ENCODE data around the gene HDAC9. TPM values are rescaled to one million over a fixed set of nuclear protein-coding genes. Genes with fewer than 3 reads are reported as not detected.
A peak's percentile ranks its signal among the peaks of the same experiment; 100 is the strongest.

HDAC9 gene
- total RNA-seq, 2 donors from 2014 or later, result 1.5 to 4.0 TPM

DNA sequence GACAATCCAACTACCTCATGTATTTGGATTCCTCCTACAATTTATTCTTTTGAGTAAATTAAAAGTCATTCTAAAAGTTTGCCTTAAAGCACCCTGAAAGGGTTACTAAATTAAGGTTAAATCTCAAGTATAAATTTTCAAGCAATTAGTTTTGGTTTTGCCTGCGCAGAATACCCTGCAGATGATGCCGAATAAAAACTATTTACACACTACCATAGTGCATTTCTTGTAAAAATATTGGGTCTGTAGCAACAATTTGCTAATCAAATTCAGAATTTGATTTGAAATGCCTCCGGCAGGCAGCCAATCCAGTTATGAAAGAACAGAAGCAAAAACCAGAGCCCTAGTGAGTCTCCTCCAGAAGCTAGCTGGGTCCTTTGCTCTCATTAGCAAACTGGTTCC lies 499.7 kb downstream of the HDAC9 start:
- 94% methylated on average over 3 of the region's 3 CpGs; no CpG with 5 or more reads in 1 of the 2 experiments for WGBS, 2 experiments (ENCODE audit: insufficient coverage in 1 of 2, insufficient read length in 1 of 2)
- Histone ChIP-seq H3K27ac (ENCODE audit: low read depth, low read length) (no peak overlapping the region), H3K27me3 (ENCODE audit: control insufficient read depth, insufficient read depth, low read length, poor library complexity, severe bottlenecking) (no peaks in the 10 kb centered on the region), H3K4me1 (ENCODE audit: control insufficient read depth, insufficient read depth, low read length) (no peaks in the 10 kb centered on the region), H3K4me3 (ENCODE audit: low read length) (no peak overlapping the region), H3K9ac (ENCODE audit: extremely low read depth, low read length, poor library complexity, severe bottlenecking) (no peak overlapping the region), H3K9me3 (ENCODE audit: control insufficient read depth, low read length) (no peaks in the 10 kb centered on the region), H3K36me3 (ENCODE audit: control insufficient read depth, insufficient read depth, low read length) (no peaks in the 10 kb centered on the region)
- Mint-ChIP-seq H3K9me3 (peaks cover 8% of the 10 kb centered on the region), H3K4me3 (no peak overlapping the region), H3K27ac (no peak overlapping the region), H3K36me3 (ENCODE audit: low read depth) (no peaks in the 10 kb centered on the region), H3K4me1 (peaks cover 18% of the 10 kb centered on the region), H3K27me3 (ENCODE audit: insufficient read depth) (no peaks in the 10 kb centered on the region)
- DNase-seq, result no peak
- TF ChIP-seq CTCF (conservative IDR thresholded peaks at IDR 0.05), result no peak

GRCh38 chr7:18995811-18996426 lies 500.4 kb downstream of the HDAC9 start:
- H3K36me3 ChIP-seq (ENCODE audit: control insufficient read depth, insufficient read depth, low read length), result no peaks in the 10 kb centered on the region
- no peak overlapping the region for H3K4me3 ChIP-seq (ENCODE audit: low read length)
- no peak overlapping the region for H3K27ac ChIP-seq (ENCODE audit: low read depth, low read length)
- no peak for DNase-seq
- no peaks in the 10 kb centered on the region for H3K27me3 Mint-ChIP-seq (ENCODE audit: insufficient read depth)
- no peaks in the 10 kb centered on the region for H3K27me3 ChIP-seq (ENCODE audit: control insufficient read depth, insufficient read depth, low read length, poor library complexity, severe bottlenecking)
- no peak for TF ChIP-seq CTCF (conservative IDR thresholded peaks at IDR 0.05)
- H3K9ac ChIP-seq (ENCODE audit: extremely low read depth, low read length, poor library complexity, severe bottlenecking), result no peak overlapping the region
- peak overlapping the region; percentile 62 for H3K27ac Mint-ChIP-seq
- no peaks in the 10 kb centered on the region for H3K36me3 Mint-ChIP-seq (ENCODE audit: low read depth)
- H3K9me3 Mint-ChIP-seq, result peaks cover 3% of the 10 kb centered on the region
- no peaks in the 10 kb centered on the region for H3K9me3 ChIP-seq (ENCODE audit: control insufficient read depth, low read length)
- H3K4me3 Mint-ChIP-seq, result no peak overlapping the region
- H3K4me1 Mint-ChIP-seq, result peaks cover 18% of the 10 kb centered on the region
- no peaks in the 10 kb centered on the region for H3K4me1 ChIP-seq (ENCODE audit: control insufficient read depth, insufficient read depth, low read length)
- 89 to 97% methylated on average over 4 of the region's 5 CpGs for WGBS, 2 experiments (ENCODE audit: insufficient coverage in 1 of 2, insufficient read length in 1 of 2)

GRCh38 chr7:18996583-18996982 lies 501.0 kb downstream of the HDAC9 start:
- WGBS, 2 experiments (ENCODE audit: insufficient coverage in 1 of 2, insufficient read length in 1 of 2), result 80 to 89% methylated on average over 1 to 2 of the region's 2 CpGs

More at GRCh38 chr7:18996583-18996982, 501.0 kb downstream of the HDAC9 start:
- Histone ChIP-seq H3K9me3 (ENCODE audit: control insufficient read depth, low read length) (no peaks in the 10 kb centered on the region), H3K4me3 (ENCODE audit: low read length) (no peak overlapping the region), H3K27ac (ENCODE audit: low read depth, low read length) (no peak overlapping the region), H3K36me3 (ENCODE audit: control insufficient read depth, insufficient read depth, low read length) (no peaks in the 10 kb centered on the region), H3K27me3 (ENCODE audit: control insufficient read depth, insufficient read depth, low read length, poor library complexity, severe bottlenecking) (no peaks in the 10 kb centered on the region), H3K9ac (ENCODE audit: extremely low read depth, low read length, poor library complexity, severe bottlenecking) (no peak overlapping the region), H3K4me1 (ENCODE audit: control insufficient read depth, insufficient read depth, low read length) (no peaks in the 10 kb centered on the region)
- Mint-ChIP-seq H3K9me3 (peaks cover under 1% of the 10 kb centered on the region), H3K36me3 (ENCODE audit: low read depth) (no peaks in the 10 kb centered on the region), H3K4me3 (no peak overlapping the region), H3K27ac (peak overlapping the region; percentile 62), H3K27me3 (ENCODE audit: insufficient read depth) (no peaks in the 10 kb centered on the region), H3K4me1 (peaks cover 18% of the 10 kb centered on the region)
- TF ChIP-seq CTCF (conservative IDR thresholded peaks at IDR 0.05), result no peak
- DNase-seq, result no peak
